Frontal cortex (tissue), 1 donor: Measurements from ENCODE around the gene MISP. TPM values are rescaled to one million over a fixed set of nuclear protein-coding genes. Genes with fewer than 3 reads are reported as not detected.

Experiments used
- small RNA-seq: library from RNA; depleted of rRNA; stranded (forward); fragments of <200 nt; gene quantifications from one replicate; pipeline ENCODE3, GENCODE V24; 2014
- total RNA-seq: library from RNA; depleted of rRNA; stranded (reverse); fragments of >200 nt; gene quantifications from one replicate; pipeline ENCODE4 v1.2.3, GENCODE V29; 2014

The MISP gene
- total RNA-seq, 1 donor from 2014 or later, result 0.41 TPM

Small RNA genes lying within 50 kb of the gene (small RNA-seq; reads per million reads assigned to genes)
- gene MIR3187, result not detected

Other genes with a start within 250 kb of the MISP start
- 26.1 TPM for gene TPGS1, start 243.6 kb upstream of the MISP start, total RNA-seq
- gene CDC34, start 219.4 kb upstream of the MISP start, total RNA-seq, result 55.4 TPM
- gene GZMM, start 207.1 kb upstream of the MISP start, total RNA-seq, result 0.41 TPM
- 114 TPM for gene BSG, start 178.5 kb upstream of the MISP start, total RNA-seq
- 6.1 TPM for gene HCN2, start 161.2 kb upstream of the MISP start, total RNA-seq
- 15.9 TPM for gene POLRMT, start 117.6 kb upstream of the MISP start, total RNA-seq
- under 0.01 TPM for gene FGF22, start 111.2 kb upstream of the MISP start, total RNA-seq
- gene RNF126, start 87.9 kb upstream of the MISP start, total RNA-seq, result 17.5 TPM
- gene FSTL3, start 74.7 kb upstream of the MISP start, total RNA-seq, result 2.0 TPM
- gene PRSS57, start 55.7 kb upstream of the MISP start, total RNA-seq, result not detected
- gene PALM, start 42.2 kb upstream of the MISP start, total RNA-seq, result 87.2 TPM
- gene PTBP1, start 46.3 kb downstream of the MISP start, total RNA-seq, result 28.1 TPM
- gene PLPPR3, start 70.8 kb downstream of the MISP start, total RNA-seq, result 119 TPM
- gene AZU1, start 76.7 kb downstream of the MISP start, total RNA-seq, result 0.41 TPM
- gene PRTN3, start 89.9 kb downstream of the MISP start, total RNA-seq, result 1.2 TPM
- gene ELANE, start 101.2 kb downstream of the MISP start, total RNA-seq, result not detected
- gene CFD, start 108.6 kb downstream of the MISP start, total RNA-seq, result 0.82 TPM
- gene MED16, start 142.1 kb downstream of the MISP start, total RNA-seq, result 15.9 TPM
- gene RNU6-9, start 142.4 kb downstream of the MISP start, total RNA-seq, result not detected
- gene R3HDM4, start 162.1 kb downstream of the MISP start, total RNA-seq, result 26.5 TPM
- gene KISS1R, start 166.2 kb downstream of the MISP start, total RNA-seq, result 0.41 TPM
- 2.4 TPM for gene ARID3A, start 174.9 kb downstream of the MISP start, total RNA-seq
- 45.7 TPM for gene WDR18, start 233.2 kb downstream of the MISP start, total RNA-seq
- gene GRIN3B, start 249.3 kb downstream of the MISP start, total RNA-seq, result under 0.01 TPM